ENCODE results near the gene EFCAB6.

The EFCAB6 gene

DNA sequence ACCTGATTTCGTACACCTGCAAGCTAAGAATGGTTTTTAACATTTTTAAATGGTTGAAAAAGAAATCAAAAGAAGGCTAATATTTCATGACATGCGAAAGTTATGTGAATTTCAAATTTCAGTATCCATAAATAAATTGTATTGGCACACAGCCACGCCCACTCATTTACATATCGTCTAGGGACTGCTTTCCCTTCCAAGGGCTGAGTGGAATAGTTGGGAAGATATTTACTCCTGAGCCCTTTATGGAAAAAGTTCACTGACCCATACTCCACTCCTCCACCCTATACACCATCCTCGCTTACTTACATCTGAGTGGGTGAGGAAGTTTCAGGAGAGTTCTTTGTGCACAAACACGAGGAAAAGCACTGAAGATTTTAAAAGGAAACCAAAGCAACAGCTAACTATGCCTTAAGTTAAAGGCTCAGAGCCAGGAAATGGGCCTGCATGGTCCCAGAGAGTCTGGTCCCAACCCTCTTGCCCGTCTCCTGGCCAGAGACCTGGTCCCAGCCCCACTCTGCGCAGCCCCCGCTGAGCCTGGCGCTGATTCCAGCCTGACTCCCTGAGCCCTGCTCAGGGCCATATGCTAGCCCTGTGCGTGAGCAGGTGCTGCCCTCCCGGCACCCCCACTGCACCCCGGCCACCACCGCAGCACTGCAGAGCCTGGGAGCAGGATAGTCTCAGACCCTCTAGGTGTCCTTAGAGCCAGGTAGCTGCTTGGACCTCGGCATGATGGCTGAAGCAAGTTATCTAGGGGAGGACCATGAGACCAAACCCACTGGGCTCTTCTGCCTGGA, 69.8 kb downstream of the EFCAB6 start:
- DNase-seq (ENCODE audit: low read depth), result no peak
- TF ChIP-seq, protein P1, sequence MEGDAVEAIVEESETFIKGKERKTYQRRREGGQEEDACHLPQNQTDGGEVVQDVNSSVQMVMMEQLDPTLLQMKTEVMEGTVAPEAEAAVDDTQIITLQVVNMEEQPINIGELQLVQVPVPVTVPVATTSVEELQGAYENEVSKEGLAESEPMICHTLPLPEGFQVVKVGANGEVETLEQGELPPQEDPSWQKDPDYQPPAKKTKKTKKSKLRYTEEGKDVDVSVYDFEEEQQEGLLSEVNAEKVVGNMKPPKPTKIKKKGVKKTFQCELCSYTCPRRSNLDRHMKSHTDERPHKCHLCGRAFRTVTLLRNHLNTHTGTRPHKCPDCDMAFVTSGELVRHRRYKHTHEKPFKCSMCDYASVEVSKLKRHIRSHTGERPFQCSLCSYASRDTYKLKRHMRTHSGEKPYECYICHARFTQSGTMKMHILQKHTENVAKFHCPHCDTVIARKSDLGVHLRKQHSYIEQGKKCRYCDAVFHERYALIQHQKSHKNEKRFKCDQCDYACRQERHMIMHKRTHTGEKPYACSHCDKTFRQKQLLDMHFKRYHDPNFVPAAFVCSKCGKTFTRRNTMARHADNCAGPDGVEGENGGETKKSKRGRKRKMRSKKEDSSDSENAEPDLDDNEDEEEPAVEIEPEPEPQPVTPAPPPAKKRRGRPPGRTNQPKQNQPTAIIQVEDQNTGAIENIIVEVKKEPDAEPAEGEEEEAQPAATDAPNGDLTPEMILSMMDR (conservative IDR thresholded peaks at IDR 0.05; ENCODE audit: low read depth, low read length), result no peak
- no peak overlapping the region for H3K4me3 ChIP-seq (ENCODE audit: low read length)

GRCh38 chr22:43740587-43741270, 71.4 kb downstream of the EFCAB6 start:
- TF ChIP-seq, protein P1 (conservative IDR thresholded peaks at IDR 0.05; ENCODE audit: low read depth, low read length), result no peak
- no peak for DNase-seq (ENCODE audit: low read depth)
- H3K4me3 ChIP-seq (ENCODE audit: low read length), result no peak overlapping the region

DNA sequence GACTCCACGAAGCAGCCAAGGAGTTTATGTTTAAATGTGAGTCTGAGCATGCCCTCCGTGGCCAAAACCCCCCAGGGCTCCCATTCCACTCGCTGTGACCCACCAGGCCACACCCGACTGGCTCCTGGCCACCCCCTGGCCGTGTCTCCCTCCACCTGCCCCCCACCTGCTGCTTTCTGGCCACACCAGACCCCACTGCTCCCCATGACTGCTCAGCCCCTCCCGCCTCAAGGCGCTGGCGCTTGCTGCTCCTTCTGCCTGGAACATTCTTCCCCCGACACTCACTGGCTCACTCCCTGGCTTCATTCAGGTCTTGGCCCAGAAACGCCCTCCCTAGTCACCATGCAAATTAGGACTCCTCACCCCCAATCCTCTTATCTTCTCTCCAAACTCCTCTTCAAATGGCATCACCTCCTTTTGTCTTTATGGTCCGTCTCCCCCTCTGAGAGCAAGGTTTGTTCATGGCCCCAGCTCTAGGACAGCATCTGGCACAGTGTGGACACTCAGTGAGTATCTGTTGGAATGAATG, 72.2 kb downstream of the EFCAB6 start:
- DNase-seq (ENCODE audit: low read depth), result no peak
- TF ChIP-seq, protein P1 (conservative IDR thresholded peaks at IDR 0.05; ENCODE audit: low read depth, low read length), result no peak
- H3K4me3 ChIP-seq (ENCODE audit: low read length), result no peak overlapping the region

- TF ChIP-seq, protein P1 (conservative IDR thresholded peaks at IDR 0.05; ENCODE audit: low read depth, low read length), result no peak
- no peak for DNase-seq (ENCODE audit: low read depth)
- no peak overlapping the region for H3K4me3 ChIP-seq (ENCODE audit: low read length)
Observed at GRCh38 chr22:43737150-43737828, 74.8 kb downstream of the EFCAB6 start.

GRCh38 chr22:43736651-43737050, 75.5 kb downstream of the EFCAB6 start:
- H3K4me3 ChIP-seq (ENCODE audit: low read length), result no peak overlapping the region
- DNase-seq (ENCODE audit: low read depth), result no peak
- TF ChIP-seq, protein P1 (conservative IDR thresholded peaks at IDR 0.05; ENCODE audit: low read depth, low read length), result no peak

DNA sequence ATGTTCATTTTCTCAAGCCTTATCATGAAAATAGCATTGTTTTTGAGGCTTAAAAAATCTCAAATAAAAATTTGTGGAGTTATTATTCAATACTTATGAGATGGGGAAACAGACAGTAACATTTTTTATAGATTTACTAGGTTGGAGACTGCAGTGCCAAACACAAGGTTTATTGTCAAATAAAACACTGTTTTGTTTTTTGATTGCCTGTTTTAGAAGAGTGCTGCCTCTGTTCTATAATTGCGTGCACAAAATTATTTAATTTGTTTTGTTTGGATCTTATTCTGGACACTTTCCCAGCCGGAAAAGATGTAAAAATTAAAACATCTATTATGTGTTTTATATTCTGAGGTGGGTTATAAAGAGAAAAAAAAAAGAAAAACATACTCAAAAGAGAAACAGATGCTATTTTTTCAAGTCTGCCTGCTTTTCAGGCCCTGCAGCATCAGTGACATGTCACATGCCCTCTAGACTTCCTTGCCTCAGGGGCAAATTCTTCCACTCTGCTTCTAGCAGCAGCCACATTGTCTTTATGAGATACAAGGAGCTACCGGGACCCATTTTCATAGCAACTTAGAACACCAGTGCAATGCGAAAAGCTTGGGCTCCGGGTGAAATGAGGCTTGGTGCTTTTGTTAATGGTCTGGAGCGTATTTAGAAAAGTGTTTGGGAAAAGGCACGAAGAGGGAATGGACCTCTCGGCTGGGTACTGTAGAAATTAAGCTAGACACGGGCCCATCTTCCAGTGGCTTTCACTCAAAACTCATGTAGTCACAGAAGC, 77.5 kb downstream of the EFCAB6 start:
- H3K4me3 ChIP-seq (ENCODE audit: low read length), result no peak overlapping the region
- TF ChIP-seq, protein P1 (conservative IDR thresholded peaks at IDR 0.05; ENCODE audit: low read depth, low read length), result no peak
- no peak for DNase-seq (ENCODE audit: low read depth)

All from retinal pigment epithelial cell (primary cell).